Measurements from ENCODE around the gene IFITM10.

Gene IFITM10

DNA sequence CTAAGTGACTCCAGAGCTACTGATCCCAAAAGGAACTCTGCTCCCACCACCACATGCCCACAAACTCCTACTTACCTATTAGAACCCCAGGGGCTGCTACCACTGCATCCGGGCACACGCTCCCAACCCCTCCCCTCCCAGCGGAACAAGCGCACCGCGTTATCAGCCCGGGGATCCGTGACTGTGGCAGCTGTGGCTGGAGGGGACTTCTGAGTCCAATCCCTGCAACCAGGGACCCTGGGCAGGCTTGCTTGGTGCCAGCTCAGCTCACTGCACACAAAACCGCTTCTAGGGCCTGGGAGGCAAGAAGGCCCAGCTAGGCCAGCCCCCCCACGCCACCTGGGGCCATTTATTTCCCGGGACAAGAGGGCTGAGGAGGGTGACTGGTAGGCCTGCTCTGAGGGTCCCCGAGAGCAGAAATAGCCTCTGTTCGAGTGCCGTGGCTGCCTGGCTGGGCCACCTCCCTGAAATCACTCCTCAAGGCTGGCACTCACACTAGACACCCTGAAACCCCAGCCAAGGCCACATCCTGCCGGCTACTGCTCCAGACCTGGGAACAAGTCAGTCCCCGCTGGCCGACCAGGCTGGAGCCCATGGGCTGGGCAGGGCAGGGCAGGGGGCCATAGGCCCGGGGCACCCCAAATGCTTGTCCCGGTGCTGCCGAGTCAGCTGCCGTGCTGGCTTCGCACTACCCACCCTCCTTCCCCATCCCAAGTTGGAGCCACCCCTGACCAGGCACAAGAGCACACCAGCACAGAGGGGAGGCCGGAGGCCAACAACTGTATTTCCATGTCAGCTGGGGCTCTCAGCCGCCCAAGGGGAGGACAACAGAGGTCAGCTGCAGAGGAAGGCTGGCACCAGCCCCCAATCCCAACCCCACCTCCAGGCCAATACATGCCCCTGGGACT is 1.9 kb upstream of the IFITM10 start:
- DNase-seq (ENCODE audit: low read depth), result no peak

DNA sequence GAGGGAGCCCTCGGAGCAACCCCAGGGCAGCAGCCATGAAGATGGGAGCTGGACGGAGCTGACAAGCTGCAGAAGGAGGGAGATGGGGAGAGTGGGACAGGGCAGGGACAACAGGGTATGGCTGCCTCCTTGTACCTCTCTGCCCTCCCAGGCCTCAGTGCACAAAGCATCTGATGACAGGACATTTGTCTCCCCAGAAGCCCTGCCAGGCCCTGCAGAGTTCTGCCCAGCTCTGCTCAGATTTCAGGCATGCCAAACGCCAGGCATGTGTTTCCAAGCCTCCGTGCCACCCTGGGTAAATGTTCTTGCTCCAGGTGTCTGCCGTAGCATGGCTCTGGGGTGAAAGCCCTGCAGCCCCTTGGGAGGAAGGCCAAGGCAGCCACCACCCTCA is 1.1 kb upstream of the IFITM10 start:
- no peak for DNase-seq (ENCODE audit: low read depth)

DNA sequence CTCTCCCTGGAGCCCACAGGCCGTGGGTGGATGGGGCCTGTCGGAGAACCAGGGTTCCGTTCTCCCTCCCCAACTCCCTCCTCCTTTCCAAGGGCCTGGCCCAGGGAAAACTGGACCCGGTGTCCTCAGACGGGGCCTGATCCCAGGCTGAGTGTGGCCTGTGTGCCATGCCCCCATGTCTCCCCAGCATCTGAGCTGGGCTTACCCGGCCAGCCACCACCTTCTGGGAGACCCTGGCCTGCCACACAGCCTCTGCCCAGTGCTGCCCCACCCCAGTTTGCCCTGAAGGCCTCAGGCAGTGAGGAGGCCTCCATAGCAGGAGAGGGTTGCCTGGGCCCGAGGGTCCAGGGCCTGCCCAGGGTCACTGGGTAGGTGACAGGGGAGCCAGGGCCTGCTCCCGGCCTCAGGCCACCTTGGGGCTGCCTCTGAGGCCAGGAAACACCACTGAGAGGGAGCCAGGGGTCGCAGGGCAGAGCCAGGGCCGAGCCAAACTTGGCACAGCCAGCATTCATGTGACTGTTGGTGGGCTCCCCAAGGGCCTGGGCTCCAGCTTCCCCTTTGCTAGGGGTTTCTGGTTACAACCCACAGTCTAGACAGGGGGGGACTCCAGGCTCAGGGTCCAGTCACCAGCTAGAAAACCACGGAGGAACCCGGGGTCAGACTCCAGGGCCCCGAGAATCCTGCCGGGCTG is 590 bp upstream of the IFITM10 start:
- no peak for DNase-seq (ENCODE audit: low read depth)

DNA sequence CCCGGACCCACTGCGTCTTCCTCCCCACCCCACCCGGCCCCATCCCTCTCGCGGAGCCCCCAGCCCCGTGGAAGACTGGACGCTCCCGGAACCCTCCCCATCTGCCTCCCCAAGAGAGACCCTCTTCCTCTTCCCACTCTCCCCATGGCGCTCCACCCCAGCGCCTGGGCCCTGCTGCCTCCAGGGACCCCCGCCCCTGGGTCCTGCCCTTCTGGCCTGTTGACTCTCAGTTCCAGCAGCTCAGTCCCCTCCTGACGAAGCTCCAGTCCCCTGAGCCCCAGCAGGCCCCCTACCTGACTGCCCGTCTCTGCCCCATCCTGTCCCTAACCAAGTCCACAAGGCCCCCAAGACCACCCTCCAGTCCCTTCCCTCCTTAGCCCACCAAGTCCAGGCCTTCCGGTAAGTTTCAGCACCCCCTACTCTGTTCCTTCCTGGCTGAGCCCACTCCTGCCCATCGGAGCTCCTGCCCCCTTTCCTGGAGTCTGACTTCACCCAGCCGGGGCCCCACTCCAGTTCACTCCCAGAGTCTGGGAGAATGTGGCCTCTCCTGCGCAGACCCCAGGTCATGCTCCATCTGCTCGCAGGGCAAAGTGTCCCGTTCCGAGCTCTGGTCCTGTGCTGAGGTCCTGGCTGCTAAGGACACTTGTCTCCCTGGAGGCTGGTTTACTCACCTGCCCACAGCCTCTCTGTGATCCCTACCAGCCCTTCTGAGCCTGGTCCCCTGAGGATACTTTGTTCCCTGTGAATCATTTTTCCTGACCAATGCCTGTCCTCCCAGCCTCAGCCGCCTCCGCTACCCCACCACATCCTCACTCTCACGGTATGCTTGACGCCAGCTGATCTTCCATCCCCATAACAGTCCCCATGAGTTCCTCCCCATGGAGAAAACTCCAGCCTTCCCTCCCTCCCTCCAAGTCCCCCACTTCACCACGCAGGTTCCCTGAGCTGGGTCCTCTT is 722 bp downstream of the IFITM10 start:
- DNase-seq (ENCODE audit: low read depth), result no peak

DNA sequence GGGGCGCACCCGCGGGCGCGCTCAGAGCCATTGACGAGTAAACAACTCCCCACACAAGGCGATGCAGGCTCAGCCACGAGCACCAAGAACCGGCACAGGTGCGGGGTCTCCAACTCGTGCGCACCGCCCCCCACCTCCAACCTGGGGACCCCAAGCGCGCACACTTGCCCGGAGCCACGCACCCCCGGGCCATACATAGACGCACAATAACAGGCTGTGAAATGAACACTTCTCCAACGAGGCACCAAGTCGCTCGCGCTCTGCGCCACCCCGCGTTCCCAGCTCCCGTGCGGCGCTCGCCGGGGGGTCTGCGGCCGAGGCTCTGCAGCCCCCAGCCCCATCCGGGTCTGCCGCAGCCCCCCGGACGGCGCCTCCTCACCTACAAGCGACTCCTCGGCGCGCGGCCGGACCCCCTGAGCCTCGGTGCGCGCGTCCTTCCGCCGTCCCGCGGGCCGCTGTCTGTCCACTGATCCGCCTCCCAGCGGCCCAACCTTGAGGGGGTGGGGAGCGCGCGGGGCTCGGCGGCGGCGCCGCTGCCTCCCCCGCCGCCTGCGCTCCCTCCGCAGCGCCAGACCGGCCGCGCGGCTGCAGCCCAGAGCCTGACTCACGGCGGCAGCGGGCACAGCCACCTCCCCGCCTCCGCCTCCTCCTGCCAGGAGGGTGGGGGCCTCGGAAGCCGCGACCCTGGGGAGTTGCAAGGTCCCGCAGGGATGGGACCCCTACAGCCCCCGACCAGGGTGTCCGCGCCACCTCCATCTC is 1.6 kb downstream of the IFITM10 start:
- DNase-seq (ENCODE audit: low read depth), result no peak

DNA sequence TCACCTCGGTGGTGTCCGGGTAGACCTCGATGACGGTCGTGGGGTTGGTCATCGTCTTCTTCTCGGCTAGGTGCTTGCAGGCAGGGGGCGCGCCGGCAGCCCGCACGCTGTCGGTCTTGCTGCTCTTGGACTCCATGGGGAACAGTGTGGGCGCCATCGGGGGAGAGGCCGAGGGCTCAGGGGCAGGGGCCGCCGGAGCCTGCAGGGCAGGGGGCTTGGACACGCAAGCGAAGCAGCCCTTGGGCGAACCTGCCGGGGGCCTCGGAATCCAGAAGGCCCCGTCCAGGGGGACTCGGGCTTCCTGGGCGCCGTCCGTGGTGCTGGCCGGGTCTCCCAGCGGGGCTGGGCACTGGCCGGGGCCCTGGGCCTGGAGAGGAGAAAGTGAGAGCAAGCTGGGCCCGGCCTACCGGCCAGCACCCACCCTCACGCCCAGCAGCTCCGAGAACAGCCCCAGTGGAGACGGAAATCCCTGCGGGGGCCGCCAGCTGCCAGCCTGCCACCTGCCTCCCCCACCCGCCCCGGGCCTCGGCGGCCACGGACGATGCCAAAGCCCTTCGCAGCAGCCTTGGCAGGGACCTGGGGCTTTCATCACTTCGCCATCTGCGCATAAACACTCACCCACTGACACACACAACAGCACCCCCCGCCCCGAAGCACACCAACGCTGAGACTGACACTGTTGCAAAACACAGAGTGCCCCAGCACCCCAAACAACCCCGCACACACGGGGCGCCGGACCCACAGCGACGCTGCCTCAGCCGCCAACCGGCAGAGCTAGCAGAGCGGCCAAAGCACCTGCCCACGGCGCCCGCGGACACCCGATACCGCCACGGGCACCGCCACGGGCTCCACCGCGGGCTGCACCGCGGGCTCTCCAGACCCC is 2.4 kb downstream of the IFITM10 start:
- no peak for DNase-seq (ENCODE audit: low read depth)

DNA sequence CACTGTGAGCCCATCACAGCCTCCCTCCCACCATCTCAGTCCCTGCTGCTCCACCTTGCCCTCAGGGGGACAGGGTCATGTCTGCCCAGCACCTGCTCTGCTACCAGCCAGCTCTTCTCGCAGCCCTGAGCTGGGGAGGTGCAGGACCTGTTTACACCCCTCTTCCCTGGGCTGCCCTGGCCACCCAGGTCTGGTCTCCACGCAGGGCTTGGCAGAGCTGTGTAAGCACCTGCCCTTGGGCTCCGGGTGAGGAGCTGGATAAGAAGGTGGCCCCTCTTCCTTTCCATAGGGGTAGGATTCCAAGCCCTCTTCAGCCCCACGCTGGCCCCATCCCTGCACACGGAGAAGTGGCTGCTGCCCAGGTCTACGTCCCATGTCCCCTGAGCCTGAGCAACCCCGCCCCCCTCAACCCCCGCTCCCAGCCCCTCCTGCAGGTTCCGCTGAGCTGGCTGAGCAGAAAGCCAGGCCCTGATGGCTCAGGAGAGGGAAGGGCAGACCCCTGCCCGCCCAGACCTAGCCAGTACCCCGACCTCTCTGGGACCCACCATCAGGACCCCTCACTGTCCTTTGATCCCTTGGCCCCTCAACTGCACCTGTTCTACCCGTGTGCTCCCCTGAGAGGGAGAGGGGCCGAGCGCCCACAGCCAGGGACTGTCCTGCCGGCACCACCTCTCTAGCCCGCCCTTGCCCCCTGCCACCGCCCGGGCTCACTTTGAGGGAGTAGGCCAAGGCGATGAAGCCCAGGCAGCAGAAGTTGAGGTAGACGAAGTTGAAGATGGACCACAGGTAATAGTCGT is 3.2 kb downstream of the IFITM10 start:
- DNase-seq (ENCODE audit: low read depth), result no peak

DNA sequence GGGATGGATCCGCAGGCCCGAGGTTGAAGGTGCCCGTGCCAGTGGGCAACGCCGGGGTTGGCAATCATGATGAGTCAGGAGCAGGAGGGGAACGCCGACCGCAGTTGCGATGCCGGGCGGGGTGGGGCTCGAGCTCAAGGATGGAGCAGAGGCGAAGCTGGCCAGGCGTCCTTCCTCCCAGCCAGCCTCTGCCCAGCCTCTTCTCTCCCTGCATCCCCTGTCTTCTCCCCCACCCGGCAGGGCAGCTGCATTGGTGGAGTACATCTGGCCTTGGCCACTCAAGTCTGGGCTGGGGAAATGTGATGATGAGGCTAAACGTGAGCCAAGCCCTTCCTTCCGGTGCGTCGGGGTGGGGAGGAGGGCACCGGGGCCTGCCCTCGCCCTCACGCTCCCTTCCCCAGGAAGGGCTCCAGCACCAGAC is 3.9 kb downstream of the IFITM10 start:
- no peak for DNase-seq (ENCODE audit: low read depth)

DNA sequence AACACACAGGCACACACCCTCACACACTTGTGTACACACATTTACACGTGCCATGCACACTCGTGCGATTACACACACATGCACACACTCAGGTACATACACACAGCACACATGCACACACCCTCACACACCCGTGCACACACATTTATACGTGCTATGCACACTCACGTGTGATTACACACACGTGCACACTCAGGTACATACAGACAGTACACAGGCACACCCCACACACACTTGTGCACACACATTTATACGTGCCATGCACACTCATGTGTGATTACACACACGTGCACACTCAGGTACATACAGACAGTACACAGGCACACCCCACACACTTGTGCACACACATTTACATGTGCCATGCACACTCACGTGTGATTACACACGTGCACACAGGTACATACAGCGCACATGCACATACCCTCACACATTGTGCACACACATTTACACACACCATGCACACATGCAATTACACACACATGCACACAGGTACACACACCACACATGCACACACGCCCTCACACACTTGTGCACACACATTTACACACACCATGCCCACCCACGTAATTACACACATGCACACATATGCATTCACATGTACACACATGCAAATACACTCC is 4.6 kb downstream of the IFITM10 start:
- DNase-seq (ENCODE audit: low read depth), result no peak

DNA sequence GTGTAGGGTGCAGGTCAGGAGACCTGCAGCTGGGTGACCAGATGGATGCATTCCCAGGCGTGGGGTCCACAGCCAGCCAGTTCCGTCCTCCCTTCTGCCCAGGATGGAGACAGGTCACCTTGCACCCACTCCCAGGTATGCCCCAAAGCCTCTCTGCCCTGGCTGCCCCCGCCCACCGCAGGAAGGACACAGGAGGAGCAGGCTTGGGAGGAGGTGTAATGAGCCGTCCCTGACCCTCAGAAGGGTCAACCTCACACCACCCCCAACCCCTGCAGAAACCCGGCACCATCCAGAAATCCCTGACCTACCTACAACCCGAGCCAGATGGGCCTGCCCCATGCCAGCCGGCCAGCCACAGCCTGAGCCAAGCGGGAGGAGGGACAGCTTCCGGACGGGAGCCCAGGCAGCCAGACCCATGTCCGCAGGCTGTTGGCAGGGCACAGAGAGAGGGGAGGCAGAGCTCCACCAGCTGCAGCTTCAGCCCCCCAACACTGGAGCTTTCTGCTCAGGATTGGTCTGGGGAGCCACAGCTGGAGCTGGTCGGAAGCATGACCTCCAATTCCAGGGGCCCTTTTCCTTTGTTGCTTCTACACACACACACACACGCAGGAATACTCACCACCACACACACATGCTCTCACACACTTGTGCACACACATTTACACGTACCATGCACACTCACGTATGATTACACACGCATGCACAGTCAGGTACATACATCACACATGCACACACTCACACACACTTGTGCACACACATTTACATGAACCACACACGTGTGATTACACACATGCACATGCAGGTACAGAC is 5.3 kb downstream of the IFITM10 start:
- no peak for DNase-seq (ENCODE audit: low read depth)

DNA sequence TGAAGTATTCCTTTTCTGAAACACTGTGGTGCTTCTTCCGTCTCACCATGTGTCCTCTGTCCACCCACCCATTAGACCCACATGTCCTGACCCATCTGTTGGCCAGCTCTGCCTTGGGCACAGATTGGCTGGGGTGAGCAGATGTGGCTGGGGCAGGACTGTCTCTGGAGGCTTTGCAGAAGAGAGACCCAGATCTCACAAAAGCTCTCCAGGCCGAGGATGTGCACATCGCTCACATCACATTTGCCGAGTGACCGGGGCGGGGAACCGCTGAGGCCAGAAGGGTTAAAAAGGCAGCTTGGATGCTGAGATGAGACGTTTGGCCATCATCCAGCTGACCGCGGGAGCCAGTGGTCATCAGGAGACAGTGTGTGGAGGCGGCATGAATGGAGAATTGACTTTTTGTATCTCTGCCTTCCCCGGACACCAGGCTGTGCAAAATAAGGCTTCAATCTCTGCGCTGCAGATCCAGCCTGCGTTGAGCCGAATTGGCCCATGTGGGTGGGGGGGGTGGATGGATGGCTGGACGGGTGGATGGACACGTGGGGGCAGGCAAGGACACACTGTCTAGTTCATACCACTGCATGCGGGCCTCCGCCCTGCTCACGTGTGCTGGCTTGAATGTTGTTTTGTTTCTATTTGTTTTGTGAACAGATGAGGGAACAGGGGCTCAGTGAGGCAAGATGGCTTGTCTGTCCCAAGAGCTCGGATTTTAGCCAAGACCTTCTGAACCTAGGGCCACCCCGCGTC is 6.1 kb downstream of the IFITM10 start:
- DNase-seq (ENCODE audit: low read depth), result no peak

DNA sequence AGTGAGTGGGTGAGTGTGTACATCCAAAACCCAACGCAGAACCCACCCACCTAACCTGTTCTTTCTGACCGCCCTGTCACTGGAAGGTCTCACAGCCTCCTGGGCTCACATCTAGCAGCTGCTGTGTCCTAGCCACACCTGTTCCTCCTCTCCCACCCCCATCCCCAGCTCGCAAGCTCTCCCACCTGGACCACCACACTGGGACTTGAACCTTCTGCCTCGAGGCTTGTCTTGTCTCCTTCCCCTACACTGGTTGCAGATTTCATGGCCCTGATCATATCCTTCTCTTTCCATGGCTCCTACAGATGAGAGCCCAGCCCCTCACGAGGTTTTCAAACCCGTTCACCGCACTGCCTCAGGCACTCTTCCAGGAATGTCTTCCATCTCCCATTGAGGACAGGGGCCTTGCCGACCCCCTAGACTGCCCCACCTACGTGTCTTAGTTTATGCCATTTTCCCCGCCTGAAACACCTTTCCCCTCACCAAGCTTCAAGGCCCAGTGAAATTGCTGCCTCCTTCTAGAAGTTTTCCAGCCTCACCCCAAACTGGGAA is 6.7 kb downstream of the IFITM10 start:
- no peak for DNase-seq (ENCODE audit: low read depth)

DNA sequence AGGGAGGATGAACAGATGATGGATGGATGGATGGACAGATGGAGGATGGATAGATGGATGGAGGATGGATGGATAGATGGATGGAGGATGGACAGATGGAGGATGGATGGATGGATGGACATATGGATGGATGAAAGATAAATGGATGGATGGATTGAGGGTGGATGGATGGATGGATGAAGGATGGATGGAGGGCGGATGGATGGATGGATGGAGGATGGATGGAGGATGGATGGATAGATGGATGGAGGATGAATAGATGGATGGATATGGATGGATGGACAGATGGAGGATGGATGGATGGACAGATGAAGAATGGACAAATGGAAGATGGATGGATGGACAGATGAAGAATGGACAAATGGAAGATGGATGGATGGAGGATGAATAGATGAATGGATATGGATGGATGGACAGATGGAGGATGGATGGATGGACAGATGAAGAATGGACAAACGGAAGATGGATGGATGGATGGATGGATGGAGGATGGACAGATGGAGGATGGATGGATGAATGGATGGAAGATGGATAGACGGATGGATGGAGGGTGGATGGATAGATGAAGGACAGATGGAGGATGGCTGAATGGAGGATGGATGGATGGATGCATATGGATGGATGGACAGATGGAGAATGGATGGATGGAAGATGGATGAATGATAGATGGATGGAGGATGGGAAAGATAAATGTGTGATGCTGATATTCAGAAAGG is 7.4 kb downstream of the IFITM10 start:
- DNase-seq (ENCODE audit: low read depth), result no peak

DNA sequence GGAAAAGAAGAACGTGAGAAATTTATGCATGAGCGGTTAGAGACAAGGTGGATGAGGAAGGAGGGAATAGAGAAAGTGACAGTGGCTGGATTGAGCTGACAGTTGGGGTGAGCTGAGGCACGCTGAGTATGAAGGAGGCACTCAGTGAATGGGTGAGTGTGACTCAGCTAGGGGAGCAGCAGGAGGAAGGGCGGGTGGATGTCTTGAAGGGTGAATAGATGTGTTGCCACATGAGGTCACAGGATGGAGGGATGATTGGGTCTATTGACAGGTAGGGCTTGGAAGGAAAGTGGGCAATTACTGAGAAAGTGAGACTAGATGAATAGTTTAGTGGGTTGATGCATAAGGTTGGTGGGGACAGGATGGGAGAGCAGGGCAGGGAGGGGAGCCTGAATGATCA is 8.0 kb downstream of the IFITM10 start:
- no peak for DNase-seq (ENCODE audit: low read depth)

DNA sequence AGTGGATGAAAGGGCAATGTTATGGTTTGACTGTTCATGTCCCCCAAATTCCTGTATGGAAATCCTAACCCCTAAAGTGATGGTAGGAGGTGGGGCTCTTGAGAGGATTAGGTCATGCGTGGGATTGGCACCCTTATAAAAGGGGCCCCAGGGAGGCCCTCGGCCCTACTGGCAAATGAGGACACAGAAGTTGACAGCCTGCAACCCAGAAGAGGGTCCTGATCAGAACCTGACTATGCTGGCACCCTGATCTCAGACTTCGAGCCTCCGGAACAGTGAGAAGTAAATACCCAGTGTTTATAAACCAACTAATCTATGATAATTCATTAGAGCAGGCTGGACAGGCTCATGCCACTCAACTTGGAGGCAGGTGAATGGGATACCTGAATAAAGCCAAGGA is 8.7 kb downstream of the IFITM10 start:
- DNase-seq (ENCODE audit: low read depth), result no peak

DNA sequence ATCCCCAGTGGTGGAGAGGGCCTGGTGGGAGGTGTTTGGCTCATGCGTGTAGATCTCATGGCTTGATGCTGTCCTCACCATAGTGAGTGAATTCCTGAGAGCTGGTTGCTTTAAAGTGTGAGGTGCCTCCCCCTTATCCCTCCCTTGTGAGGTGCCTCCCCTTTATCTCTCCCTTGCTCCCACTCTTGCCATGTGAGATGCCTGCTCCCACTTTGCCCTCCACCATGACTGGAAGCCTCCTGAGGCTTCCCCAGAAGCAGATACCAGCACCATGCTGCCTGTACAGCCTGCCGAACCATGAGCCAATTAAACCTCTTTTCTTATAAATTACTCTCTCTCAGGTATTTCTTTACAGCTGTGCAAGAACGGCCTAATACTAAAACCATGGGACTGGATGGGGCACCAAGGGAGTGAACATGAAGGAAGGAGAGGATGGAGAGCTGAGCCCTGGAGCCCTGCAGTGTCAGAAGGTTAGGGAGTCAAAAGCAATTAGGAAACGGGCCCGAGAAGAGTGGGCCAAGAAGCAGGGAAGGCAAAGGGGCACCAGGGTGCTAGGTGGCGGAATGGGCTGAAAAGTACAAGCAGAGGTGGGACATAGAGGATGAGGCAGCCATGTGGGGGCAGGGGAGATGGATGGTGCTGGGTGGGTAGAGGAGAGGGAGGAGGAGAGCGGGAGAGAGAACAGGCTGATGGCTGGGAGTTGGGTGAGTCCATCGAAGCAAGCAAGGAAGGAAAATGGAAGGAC is 9.4 kb downstream of the IFITM10 start:
- no peak for DNase-seq (ENCODE audit: low read depth)
